DOHH2 (cell line): ENCODE results near the gene FGD6.

Source experiments
- H3F3A ChIP-seq: fragments of 200-600 bp; sonication (generic), shearing (Covaris generic); 2 replicates; pipeline ENCODE4 v1.6.0; 2016; ENCODE audit warnings: antibody characterized with exemption, mild to moderate bottlenecking; ENCODE audit not compliant: control insufficient read depth, insufficient read depth
- H3K27ac ChIP-seq: fragments of 200-600 bp; sonication (generic); 2 replicates; pipeline ENCODE4 v1.5.1; 2014; ENCODE audit warnings: low read depth, mild to moderate bottlenecking, low read length, moderate library complexity
- H3K27me3 ChIP-seq: fragments of 200-600 bp; sonication (generic); 2 replicates; pipeline ENCODE4 v1.6.1; 2014; ENCODE audit warnings: mild to moderate bottlenecking, low read length, mixed read lengths; ENCODE audit not compliant: control insufficient read depth
- H3K36me3 ChIP-seq: fragments of 200-600 bp; sonication (generic); 2 replicates; pipeline ENCODE4 v1.6.1; 2014; ENCODE audit warnings: mild to moderate bottlenecking, low read length, moderate library complexity, mixed read lengths; ENCODE audit not compliant: control insufficient read depth
- H3K4me1 ChIP-seq: fragments of 200-600 bp; sonication (generic); 2 replicates; pipeline ENCODE4 v1.6.1; 2014; ENCODE audit warnings: mild to moderate bottlenecking, low read length, mixed read lengths; ENCODE audit not compliant: control insufficient read depth
- H3K4me2 ChIP-seq: fragments of 200-600 bp; sonication (generic); 2 replicates; pipeline ENCODE4 v1.6.0; 2014; ENCODE audit warnings: mild to moderate bottlenecking, low read length, moderate library complexity
- H3K4me3 ChIP-seq: fragments of 200-600 bp; sonication (generic); 2 replicates; pipeline ENCODE4 v1.5.1; 2014; ENCODE audit warnings: mild to moderate bottlenecking, low read length, mixed read lengths
- H3K79me2 ChIP-seq: fragments of 200-600 bp; sonication (generic); 2 replicates; pipeline ENCODE4 v1.6.1; 2014; ENCODE audit warnings: mild to moderate bottlenecking, low read length, mixed read lengths; ENCODE audit not compliant: control insufficient read depth
- H3K9me2 ChIP-seq: fragments of 200-600 bp; sonication (generic); replicated peaks from 2 replicates; pipeline ENCODE4 v1.6.1; 2014; ENCODE audit warnings: mild to moderate bottlenecking, low read length, mixed read lengths; ENCODE audit not compliant: control insufficient read depth
- H3K9me3 ChIP-seq: fragments of 200-600 bp; sonication (generic); 2 replicates; pipeline ENCODE4 v1.6.1; 2014; ENCODE audit warnings: antibody characterized with exemption, low read length, mixed read lengths; ENCODE audit not compliant: control insufficient read depth, insufficient read depth
- H4K20me1 ChIP-seq: fragments of 200-600 bp; sonication (generic); 2 replicates; pipeline ENCODE4 v1.6.0; 2014; ENCODE audit warnings: low read depth, mild to moderate bottlenecking, antibody characterized with exemption, low read length, moderate library complexity; ENCODE audit not compliant: control insufficient read depth, insufficient read depth
- EZH2phosphoT487 ChIP-seq: fragments of 200-600 bp; sonication (generic); IDR thresholded peaks from 2 replicates; pipeline ENCODE4 v1.6.1; 2017; ENCODE audit warnings: borderline replicate concordance, mild to moderate bottlenecking, antibody characterized with exemption, low read length, moderate library complexity, mixed read lengths
- TF ChIP-seq, protein P1 (sequence below): fragments of 200-600 bp; sonication (generic); IDR thresholded peaks from one replicate; pipeline ENCODE4 v1.5.1; 2014; ENCODE audit warnings: antibody characterized with exemption, mild to moderate bottlenecking, low read depth, low read length; ENCODE audit not compliant: poor library complexity, severe bottlenecking

FGD6 gene

DNA sequence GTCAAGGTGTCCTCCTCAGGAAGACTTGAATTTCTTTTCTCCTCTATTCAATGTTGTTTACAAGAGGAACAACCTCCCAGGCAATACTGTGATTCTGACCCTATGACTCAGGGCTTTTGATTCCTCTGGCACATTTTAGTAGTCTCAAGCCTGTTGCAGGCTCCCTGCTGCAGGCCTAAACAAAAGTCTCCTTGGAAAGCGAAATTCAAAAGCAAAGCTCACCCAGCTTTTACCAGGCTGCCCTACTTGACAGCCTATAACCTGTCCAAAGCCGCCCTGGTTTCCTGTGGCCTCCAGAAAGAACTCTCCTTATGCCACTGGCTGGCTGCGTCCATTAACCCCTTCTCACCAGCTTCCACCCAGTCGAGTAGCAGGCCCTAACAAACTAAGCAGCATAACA lies 11.6 kb downstream of the FGD6 start:
- Histone ChIP-seq H3K27me3 (no peaks in the 10 kb centered on the region), H3K9me2 (no peaks in the 10 kb centered on the region), H3F3A (peaks cover 38% of the 10 kb centered on the region), H3K4me2 (peak overlapping the region; percentile 86), H3K27ac (peak overlapping the region; percentile 97), H3K9me3 (no peaks in the 10 kb centered on the region), H3K4me3 (no peak overlapping the region), H3K4me1 (peaks cover 97% of the 10 kb centered on the region), H3K79me2 (peaks cover 100% of the 10 kb centered on the region), H3K36me3 (peaks cover 84% of the 10 kb centered on the region), H4K20me1 (no peaks in the 10 kb centered on the region)
- TF ChIP-seq, protein P1, sequence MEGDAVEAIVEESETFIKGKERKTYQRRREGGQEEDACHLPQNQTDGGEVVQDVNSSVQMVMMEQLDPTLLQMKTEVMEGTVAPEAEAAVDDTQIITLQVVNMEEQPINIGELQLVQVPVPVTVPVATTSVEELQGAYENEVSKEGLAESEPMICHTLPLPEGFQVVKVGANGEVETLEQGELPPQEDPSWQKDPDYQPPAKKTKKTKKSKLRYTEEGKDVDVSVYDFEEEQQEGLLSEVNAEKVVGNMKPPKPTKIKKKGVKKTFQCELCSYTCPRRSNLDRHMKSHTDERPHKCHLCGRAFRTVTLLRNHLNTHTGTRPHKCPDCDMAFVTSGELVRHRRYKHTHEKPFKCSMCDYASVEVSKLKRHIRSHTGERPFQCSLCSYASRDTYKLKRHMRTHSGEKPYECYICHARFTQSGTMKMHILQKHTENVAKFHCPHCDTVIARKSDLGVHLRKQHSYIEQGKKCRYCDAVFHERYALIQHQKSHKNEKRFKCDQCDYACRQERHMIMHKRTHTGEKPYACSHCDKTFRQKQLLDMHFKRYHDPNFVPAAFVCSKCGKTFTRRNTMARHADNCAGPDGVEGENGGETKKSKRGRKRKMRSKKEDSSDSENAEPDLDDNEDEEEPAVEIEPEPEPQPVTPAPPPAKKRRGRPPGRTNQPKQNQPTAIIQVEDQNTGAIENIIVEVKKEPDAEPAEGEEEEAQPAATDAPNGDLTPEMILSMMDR = no peak
- TF ChIP-seq EZH2phosphoT487 = no peak

DNA sequence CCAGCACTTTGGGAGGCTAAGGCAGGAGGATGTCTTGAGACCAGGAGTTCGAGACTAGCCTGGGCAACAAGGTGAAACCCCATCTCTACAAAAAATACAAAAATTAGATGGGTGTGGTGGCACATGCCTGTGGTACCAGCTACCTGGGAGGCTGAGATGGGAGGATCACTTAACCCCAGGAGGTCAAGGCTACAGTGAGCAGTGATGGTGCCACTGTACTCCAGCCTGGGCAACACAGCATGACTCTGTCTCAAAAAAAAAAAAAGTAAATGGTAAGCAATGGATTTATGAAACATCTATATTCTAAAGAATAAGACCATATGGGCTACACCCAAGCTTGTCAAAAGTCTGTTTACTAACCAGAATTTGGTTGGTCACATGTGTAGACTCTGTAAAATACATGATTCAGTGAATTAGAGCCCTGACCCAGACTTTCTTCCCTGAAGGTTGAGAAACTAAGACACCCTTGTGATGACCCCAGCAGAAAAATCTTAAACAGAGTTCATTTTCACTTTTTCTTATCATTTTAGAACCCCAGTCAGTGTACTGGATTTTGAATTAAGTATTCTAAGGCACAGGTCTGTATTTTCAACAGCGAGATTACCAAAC lies 12.1 kb downstream of the FGD6 start:
- H3K27me3 ChIP-seq = no peaks in the 10 kb centered on the region
- peaks cover 97% of the 10 kb centered on the region for H3K4me1 ChIP-seq
- no peaks in the 10 kb centered on the region for H4K20me1 ChIP-seq
- H3K79me2 ChIP-seq = peaks cover 100% of the 10 kb centered on the region
- H3K9me2 ChIP-seq = no peaks in the 10 kb centered on the region
- H3K9me3 ChIP-seq = no peaks in the 10 kb centered on the region
- peak overlapping the region; percentile 65 for H3K4me3 ChIP-seq
- TF ChIP-seq, protein P1 = no peak
- TF ChIP-seq EZH2phosphoT487 = no peak
- peak overlapping the region; percentile 97 for H3K27ac ChIP-seq
- peak overlapping the region; percentile 86 for H3K4me2 ChIP-seq
- H3K36me3 ChIP-seq = peaks cover 84% of the 10 kb centered on the region
- H3F3A ChIP-seq = peaks cover 42% of the 10 kb centered on the region

DNA sequence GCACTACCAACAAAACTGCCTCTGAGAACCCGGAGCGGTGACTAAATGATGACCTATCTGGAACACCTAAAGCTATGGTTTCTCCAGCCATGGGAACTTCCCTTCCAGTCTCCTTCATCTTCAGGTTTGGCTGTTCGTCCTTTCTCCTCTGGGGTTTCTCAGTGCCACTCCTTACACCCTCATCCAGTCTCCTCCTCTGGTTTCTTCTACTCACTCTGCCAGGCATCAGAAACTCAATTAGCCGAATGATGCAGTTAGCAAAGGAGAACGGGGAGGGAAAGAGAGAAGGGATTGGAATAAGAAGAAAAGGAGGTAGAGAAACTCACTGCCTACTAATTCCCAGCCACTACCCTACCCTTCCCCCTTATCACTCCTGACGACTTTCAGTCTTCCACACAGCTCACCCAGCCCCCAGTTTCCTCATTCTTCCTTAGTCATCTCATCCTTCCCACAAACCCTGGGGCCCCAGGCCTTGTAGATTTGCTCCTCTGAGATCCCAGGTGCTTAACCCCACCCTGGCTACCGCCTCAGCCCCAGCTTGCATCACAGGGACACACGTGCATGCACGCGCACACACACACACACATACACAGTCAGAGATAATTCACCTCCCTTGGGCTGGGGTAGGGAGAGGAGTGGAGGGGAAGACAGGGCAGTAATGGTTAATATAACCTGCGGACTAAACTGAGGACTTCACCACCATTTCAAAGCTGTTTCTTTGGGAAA lies 13.0 kb downstream of the FGD6 start:
- Histone ChIP-seq H3F3A (peaks cover 50% of the 10 kb centered on the region), H3K27me3 (no peaks in the 10 kb centered on the region), H3K9me2 (no peaks in the 10 kb centered on the region), H3K27ac (peak overlapping the region; percentile 97), H3K4me1 (peaks cover 97% of the 10 kb centered on the region), H3K9me3 (no peaks in the 10 kb centered on the region), H3K4me3 (peak overlapping the region; percentile 65), H3K79me2 (peaks cover 100% of the 10 kb centered on the region), H4K20me1 (no peaks in the 10 kb centered on the region), H3K36me3 (peaks cover 82% of the 10 kb centered on the region), H3K4me2 (peak overlapping the region; percentile 86)
- no peak for TF ChIP-seq EZH2phosphoT487
- TF ChIP-seq, protein P1 = no peak
